ENCODE results near the gene ARF1. TPM values are rescaled to one million over a fixed set of nuclear protein-coding genes. Genes with fewer than 3 reads are reported as not detected.

ARF1 gene
- total and polyA plus RNA-seq, 2 donors (not counting 1 experiment from before 2014, with no cell fraction given) = 193 to 389 TPM

DNA sequence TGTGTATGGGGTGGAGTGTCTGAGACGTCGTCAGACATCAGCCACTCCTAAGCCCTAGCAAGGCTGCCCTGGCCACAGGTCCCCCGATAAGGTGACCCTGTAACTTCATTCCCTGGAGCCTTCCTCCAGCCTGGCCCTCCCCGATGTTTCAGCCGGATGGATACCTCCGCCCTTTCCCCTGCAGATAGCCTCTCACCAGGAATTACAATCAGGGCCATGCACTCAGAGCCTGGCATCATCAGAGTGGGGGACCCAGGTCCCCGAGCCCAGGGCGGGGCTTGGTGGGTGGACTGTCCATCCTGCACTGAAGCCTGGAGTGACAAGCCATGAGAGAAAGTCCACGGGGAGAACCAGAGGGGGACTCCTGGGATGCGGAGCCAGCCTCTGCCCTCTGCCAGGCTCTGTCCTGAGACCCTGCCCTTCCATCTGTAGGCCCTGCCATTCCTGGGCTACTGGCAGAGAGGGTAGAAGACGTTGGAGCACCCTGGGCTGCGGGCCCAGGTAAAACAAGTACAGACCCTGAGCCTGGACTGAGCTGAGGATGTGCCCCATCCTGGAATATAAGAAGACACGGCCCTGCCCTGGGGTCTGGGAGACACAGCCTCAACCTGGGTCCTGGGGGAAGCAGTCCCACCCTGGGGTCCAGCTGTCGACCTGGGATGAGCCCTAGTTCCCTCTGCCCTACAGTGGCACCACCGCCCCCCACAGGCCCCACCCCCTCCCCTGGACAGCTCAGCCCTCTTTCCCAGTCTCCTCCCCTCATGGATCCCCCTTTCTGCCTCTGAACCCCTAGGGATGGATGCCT lies 16.8 kb upstream of the ARF1 start:
- no peak overlapping the region for H3K4me3 ChIP-seq (ENCODE audit: control extremely low read depth in 1 of 5, extremely low read depth in 1 of 5, insufficient read depth in 1 of 5, low read depth in 2 of 5, low read length in 4 of 5)
- H3K4me1 ChIP-seq (ENCODE audit: control insufficient read depth in 2 of 2, insufficient read depth in 2 of 2, low read length in 2 of 2) = peaks cover 3 to 13% of the 10 kb centered on the region in 2 donors
- no peak overlapping the region for H3K4me2 ChIP-seq (replicated peaks; ENCODE audit: low read depth, low read length, poor library complexity, severe bottlenecking)
- Mint-ChIP-seq H3K27ac (no peak overlapping the region), H3K27me3 (peaks cover 15% of the 10 kb centered on the region), H3K4me1 (peaks cover 5% of the 10 kb centered on the region), H3K9me3 (ENCODE audit: insufficient read depth) (no peaks in the 10 kb centered on the region), H3K4me3 (no peak overlapping the region)
- H3K79me2 ChIP-seq (ENCODE audit: control insufficient read depth, insufficient read depth, low read length) = no peaks in the 10 kb centered on the region
- DNase-seq (no peak), ATAC-seq (ENCODE audit: low read depth) (no peak)
- H3K36me3 ChIP-seq (replicated peaks in 1 of 2; ENCODE audit: control extremely low read depth in 1 of 2, control insufficient read depth in 1 of 2, extremely low read depth in 1 of 2, insufficient read depth in 2 of 2, low read length in 1 of 2) = no peaks in the 10 kb centered on the region
- CTCF ChIA-PET = no interaction called here
- POLR2A ChIA-PET = no interaction called here
- TF ChIP-seq, protein P1, sequence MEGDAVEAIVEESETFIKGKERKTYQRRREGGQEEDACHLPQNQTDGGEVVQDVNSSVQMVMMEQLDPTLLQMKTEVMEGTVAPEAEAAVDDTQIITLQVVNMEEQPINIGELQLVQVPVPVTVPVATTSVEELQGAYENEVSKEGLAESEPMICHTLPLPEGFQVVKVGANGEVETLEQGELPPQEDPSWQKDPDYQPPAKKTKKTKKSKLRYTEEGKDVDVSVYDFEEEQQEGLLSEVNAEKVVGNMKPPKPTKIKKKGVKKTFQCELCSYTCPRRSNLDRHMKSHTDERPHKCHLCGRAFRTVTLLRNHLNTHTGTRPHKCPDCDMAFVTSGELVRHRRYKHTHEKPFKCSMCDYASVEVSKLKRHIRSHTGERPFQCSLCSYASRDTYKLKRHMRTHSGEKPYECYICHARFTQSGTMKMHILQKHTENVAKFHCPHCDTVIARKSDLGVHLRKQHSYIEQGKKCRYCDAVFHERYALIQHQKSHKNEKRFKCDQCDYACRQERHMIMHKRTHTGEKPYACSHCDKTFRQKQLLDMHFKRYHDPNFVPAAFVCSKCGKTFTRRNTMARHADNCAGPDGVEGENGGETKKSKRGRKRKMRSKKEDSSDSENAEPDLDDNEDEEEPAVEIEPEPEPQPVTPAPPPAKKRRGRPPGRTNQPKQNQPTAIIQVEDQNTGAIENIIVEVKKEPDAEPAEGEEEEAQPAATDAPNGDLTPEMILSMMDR (IDR thresholded peaks at IDR 0.05) = no peak
- TF ChIP-seq EZH2 (IDR thresholded peaks at IDR 0.05; ENCODE audit: borderline replicate concordance, insufficient read depth, low read depth, low read length, poor library complexity, severe bottlenecking) = no peak
- peaks cover 0 to 23% (median 0%) of the 10 kb centered on the region in 3 donors for H3K9me3 ChIP-seq (ENCODE audit: control extremely low read depth in 1 of 3, control insufficient read depth in 2 of 3, insufficient read depth in 1 of 3, low read length in 2 of 3)
- no peaks in the 10 kb centered on the region for H4K20me1 ChIP-seq (ENCODE audit: control insufficient read depth, insufficient read depth, low read length, poor library complexity, severe bottlenecking)
- peaks cover 0 to 87% (median 37%) of the 10 kb centered on the region in 4 experiments for H3K27me3 ChIP-seq (replicated peaks in 1 of 4; ENCODE audit: control extremely low read depth in 1 of 4, control insufficient read depth in 3 of 4, insufficient read depth in 4 of 4, low read length in 3 of 4)
- intact Hi-C loops (cut with micrococcal nuclease) = no loop called here
- no peak overlapping the region for H3K27ac ChIP-seq (ENCODE audit: low read length in 2 of 2)
- 82% methylated on average over 15 of the region's 15 CpGs for WGBS (ENCODE audit: insufficient coverage)
- H3K9ac ChIP-seq (ENCODE audit: low read length) = no peak overlapping the region
- H2AFZ ChIP-seq (ENCODE audit: insufficient read depth, low read depth, low read length, poor library complexity, severe bottlenecking) = no peak overlapping the region

GRCh38 chr1:228066416-228066815 lies 16.1 kb upstream of the ARF1 start:
- Histone ChIP-seq H3K36me3 (replicated peaks in 1 of 2; ENCODE audit: control extremely low read depth in 1 of 2, control insufficient read depth in 1 of 2, extremely low read depth in 1 of 2, insufficient read depth in 2 of 2, low read length in 1 of 2) (no peaks in the 10 kb centered on the region), H3K4me1 (ENCODE audit: control insufficient read depth in 2 of 2, insufficient read depth in 2 of 2, low read length in 2 of 2) (peaks cover 0 to 6% of the 10 kb centered on the region in 2 donors), H3K9ac (ENCODE audit: low read length) (no peak overlapping the region), H4K20me1 (ENCODE audit: control insufficient read depth, insufficient read depth, low read length, poor library complexity, severe bottlenecking) (no peaks in the 10 kb centered on the region), H3K4me3 (ENCODE audit: control extremely low read depth in 1 of 5, extremely low read depth in 1 of 5, insufficient read depth in 1 of 5, low read depth in 2 of 5, low read length in 4 of 5) (no peak overlapping the region), H3K79me2 (ENCODE audit: control insufficient read depth, insufficient read depth, low read length) (no peaks in the 10 kb centered on the region), H3K9me3 (ENCODE audit: control extremely low read depth in 1 of 3, control insufficient read depth in 2 of 3, insufficient read depth in 1 of 3, low read length in 2 of 3) (peaks cover 0 to 19% (median 0%) of the 10 kb centered on the region in 3 donors), H3K4me2 (replicated peaks; ENCODE audit: low read depth, low read length, poor library complexity, severe bottlenecking) (no peak overlapping the region), H2AFZ (ENCODE audit: insufficient read depth, low read depth, low read length, poor library complexity, severe bottlenecking) (no peak overlapping the region), H3K27me3 (replicated peaks in 1 of 4; ENCODE audit: control extremely low read depth in 1 of 4, control insufficient read depth in 3 of 4, insufficient read depth in 4 of 4, low read length in 3 of 4) (peaks cover 0 to 81% (median 30%) of the 10 kb centered on the region in 4 experiments), H3K27ac (ENCODE audit: low read length in 2 of 2) (no peak overlapping the region)
- Mint-ChIP-seq H3K4me3 (no peak overlapping the region), H3K27me3 (peaks cover 9% of the 10 kb centered on the region), H3K4me1 (no peaks in the 10 kb centered on the region), H3K9me3 (ENCODE audit: insufficient read depth) (no peaks in the 10 kb centered on the region), H3K27ac (no peak overlapping the region)
- CTCF ChIA-PET = no interaction called here
- ATAC-seq (ENCODE audit: low read depth) = no peak
- POLR2A ChIA-PET = no interaction called here
- DNase-seq = no peak
- 41% methylated on average over 4 of the region's 4 CpGs for WGBS (ENCODE audit: insufficient coverage)
- intact Hi-C loops (cut with micrococcal nuclease) = no loop called here
- no peak for TF ChIP-seq EZH2 (IDR thresholded peaks at IDR 0.05; ENCODE audit: borderline replicate concordance, insufficient read depth, low read depth, low read length, poor library complexity, severe bottlenecking)
- TF ChIP-seq, protein P1 (IDR thresholded peaks at IDR 0.05) = no peak

Measured in B cell (primary cell).